Smooth muscle cell (in vitro differentiated cells): ENCODE data around the gene PARD3. TPM values are rescaled to one million over a fixed set of nuclear protein-coding genes. Genes with fewer than 3 reads are reported as not detected.

Experiments
- DNase-seq: peaks from one replicate; lab custom pipeline; 2025; ENCODE audit not compliant: unreplicated experiment; lab: John Stamatoyannopoulos, UW
- H2AFZ ChIP-seq: fragments of 200-600 bp; sonication (generic); 2 replicates; pipeline ENCODE4 v1.6.0; 2016; ENCODE audit warnings: antibody characterized with exemption, low read depth, mild to moderate bottlenecking
- H3F3A ChIP-seq: fragments of 200-600 bp; sonication (generic); 2 replicates; pipeline ENCODE4 v1.6.0; 2017; ENCODE audit warnings: antibody characterized with exemption, low read depth
- H3K27ac ChIP-seq: fragments of 200-600 bp; sonication (generic); 2 replicates; pipeline ENCODE4 v1.5.1; 2016; ENCODE audit warnings: low read depth, mild to moderate bottlenecking
- H3K27me3 ChIP-seq: fragments of 200-600 bp; sonication (generic); 2 replicates; pipeline ENCODE4 v1.6.1; 2016; ENCODE audit warnings: low read depth, mild to moderate bottlenecking
- H3K36me3 ChIP-seq: fragments of 200-600 bp; sonication (generic); 2 replicates; pipeline ENCODE4 v1.5.1; 2016; ENCODE audit warnings: low read depth
- H3K4me1 ChIP-seq: fragments of 200-600 bp; sonication (generic); 2 replicates; pipeline ENCODE4 v1.5.1; 2016; ENCODE audit warnings: low read depth
- H3K4me2 ChIP-seq: fragments of 200-600 bp; sonication (generic); 2 replicates; pipeline ENCODE4 v1.6.0; 2016; ENCODE audit warnings: mild to moderate bottlenecking
- H3K4me3 ChIP-seq: fragments of 200-600 bp; sonication (generic); 2 replicates; pipeline ENCODE4 v1.5.1; 2016; ENCODE audit warnings: mild to moderate bottlenecking
- H3K79me2 ChIP-seq: fragments of 200-600 bp; sonication (generic); 2 replicates; pipeline ENCODE4 v1.6.0; 2016; ENCODE audit warnings: low read depth, mild to moderate bottlenecking
- H3K9ac ChIP-seq: fragments of 200-600 bp; sonication (generic); 2 replicates; pipeline ENCODE4 v1.6.0; 2016; ENCODE audit warnings: low read depth
- H3K9me3 ChIP-seq: fragments of 200-600 bp; sonication (generic); replicated peaks from 2 replicates; pipeline ENCODE4 v1.5.1; 2016; ENCODE audit warnings: low read depth
- H4K20me1 ChIP-seq: fragments of 200-600 bp; sonication (generic); 2 replicates; pipeline ENCODE4 v1.6.0; 2016; ENCODE audit warnings: low read depth
- CTCF ChIP-seq: fragments of 200-600 bp; sonication (generic); IDR thresholded peaks from 2 replicates; pipeline ENCODE4 v1.5.1; 2017; ENCODE audit warnings: borderline replicate concordance, mild to moderate bottlenecking, antibody characterized with exemption; ENCODE audit not compliant: insufficient read depth, poor library complexity, severe bottlenecking
- WGBS: methylation state at CpG from one replicate; pipeline ENCODE4 v1.1.7; 2016; ENCODE audit warnings: low lambda C conversion rate; 5-methylcytosine and 5-hydroxymethylcytosine counted together
- polyA plus RNA-seq: library from polyadenylated mRNA; unstranded; fragments of >200 nt; fragmentation: Nextera tagmentation; extraction: Ambion mirVana; gene quantifications from 2 replicates; pipeline ENCODE4 v1.2.1, GENCODE V29; 2016
- total RNA-seq: library from RNA; depleted of rRNA; stranded (reverse); fragments of >200 nt; gene quantifications from 2 replicates; pipeline ENCODE4 v1.2.3, GENCODE V29; 2014

The PARD3 gene
- total and polyA plus RNA-seq, 2 experiments from 2014 or later = 17.5 to 26.0 TPM

- TF ChIP-seq CTCF = no peak
- Histone ChIP-seq H3K27ac (no peak overlapping the region), H3K79me2 (peaks cover 49% of the 10 kb centered on the region), H3K4me3 (no peak overlapping the region), H3K9me3 (no peaks in the 10 kb centered on the region), H2AFZ (no peak overlapping the region), H3K4me2 (no peak overlapping the region), H4K20me1 (peaks cover 19% of the 10 kb centered on the region), H3K27me3 (no peaks in the 10 kb centered on the region), H3K4me1 (no peaks in the 10 kb centered on the region), H3K9ac (no peak overlapping the region), H3F3A (no peaks in the 10 kb centered on the region), H3K36me3 (no peaks in the 10 kb centered on the region)
- DNase-seq = no peak
- WGBS = 86% methylated on average over 3 of the region's 3 CpGs
Measured at GRCh38 chr10:34613491-34613890, 201.6 kb downstream of the PARD3 start.

- Histone ChIP-seq H3K36me3 (no peaks in the 10 kb centered on the region), H3K79me2 (peaks cover 43% of the 10 kb centered on the region), H3K9ac (no peak overlapping the region), H3K4me1 (no peaks in the 10 kb centered on the region), H3K4me3 (no peak overlapping the region), H4K20me1 (peaks cover 20% of the 10 kb centered on the region), H3K9me3 (no peaks in the 10 kb centered on the region), H3K4me2 (no peak overlapping the region), H3K27ac (no peak overlapping the region), H3F3A (no peaks in the 10 kb centered on the region), H2AFZ (no peak overlapping the region), H3K27me3 (no peaks in the 10 kb centered on the region)
- WGBS = 100% methylated on average over 1 of the region's 1 CpG
- TF ChIP-seq CTCF = no peak
- DNase-seq = no peak
Measured at GRCh38 chr10:34612938-34613337, 202.2 kb downstream of the PARD3 start.

DNA sequence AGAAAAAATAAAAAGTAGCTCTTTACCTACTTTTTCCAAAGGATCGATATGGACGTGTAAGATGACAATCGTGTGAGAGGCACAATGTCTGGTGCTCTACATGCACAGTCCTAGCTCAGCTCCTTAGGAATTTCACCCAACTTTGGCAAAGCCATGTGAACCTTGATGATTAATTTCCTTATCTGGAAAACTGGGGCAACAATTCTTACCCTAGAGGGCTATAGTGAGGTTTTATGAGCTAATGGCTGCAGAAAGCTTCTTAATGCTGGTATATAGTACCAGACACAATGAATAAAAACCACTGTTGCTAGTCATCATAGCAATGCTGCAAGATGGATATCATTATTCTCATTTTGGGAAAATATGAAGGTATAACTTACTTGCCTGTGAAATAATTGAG is 202.7 kb downstream of the PARD3 start:
- no peak overlapping the region for H2AFZ ChIP-seq
- WGBS = 93% methylated on average over 3 of the region's 3 CpGs
- H3K27me3 ChIP-seq = no peaks in the 10 kb centered on the region
- no peak overlapping the region for H3K4me3 ChIP-seq
- H4K20me1 ChIP-seq = peaks cover 25% of the 10 kb centered on the region
- H3K9ac ChIP-seq = no peak overlapping the region
- H3K4me2 ChIP-seq = no peak overlapping the region
- H3K79me2 ChIP-seq = peaks cover 39% of the 10 kb centered on the region
- H3K27ac ChIP-seq = no peak overlapping the region
- no peaks in the 10 kb centered on the region for H3K4me1 ChIP-seq
- no peak for DNase-seq
- no peaks in the 10 kb centered on the region for H3F3A ChIP-seq
- no peaks in the 10 kb centered on the region for H3K36me3 ChIP-seq
- TF ChIP-seq CTCF = no peak
- H3K9me3 ChIP-seq = no peaks in the 10 kb centered on the region

- no peak overlapping the region for H3K27ac ChIP-seq
- 93% methylated on average over 9 of the region's 9 CpGs for WGBS
- no peaks in the 10 kb centered on the region for H3K36me3 ChIP-seq
- H3K4me3 ChIP-seq = no peak overlapping the region
- H2AFZ ChIP-seq = no peak overlapping the region
- H3K27me3 ChIP-seq = no peaks in the 10 kb centered on the region
- H3F3A ChIP-seq = no peaks in the 10 kb centered on the region
- no peak for DNase-seq
- H3K4me2 ChIP-seq = no peak overlapping the region
- peaks cover 29% of the 10 kb centered on the region for H4K20me1 ChIP-seq
- no peak overlapping the region for H3K9ac ChIP-seq
- H3K79me2 ChIP-seq = peaks cover 23% of the 10 kb centered on the region
- TF ChIP-seq CTCF = no peak
- no peaks in the 10 kb centered on the region for H3K9me3 ChIP-seq
- no peaks in the 10 kb centered on the region for H3K4me1 ChIP-seq
Measured at GRCh38 chr10:34609287-34609940, 205.7 kb downstream of the PARD3 start.
